Stimulated activated CD8-positive, alpha-beta memory T cell treated with anti-CD3 and anti-CD28 coated beads, Interleukin-7, amount 100 ng/mL, for 48 hours (primary cell): ENCODE data around the gene C6.
"Not testable (repeated sequence)": the region's sequence is repeated elsewhere in the genome, so short reads cannot be mapped to it uniquely, and the experiment has no call there.

ENCODE experiments used
- DNase-seq, 2 donors: peaks; one replicate each; pipeline ENCODE4 v3.0.0-alpha.2; 2020; ENCODE audit warnings: low read depth in 1 of 2; ENCODE audit errors: extremely low read depth in 1 of 2

Gene C6

GRCh38 chr5:41200506-41200905, 12.8 kb downstream of the C6 start:
- no peak for DNase-seq

- no peak for DNase-seq
These were observed 13.7 kb downstream of the C6 start for GRCh38 chr5:41199660-41200059.

GRCh38 chr5:41196197-41196596, 17.1 kb downstream of the C6 start:
- no peak for DNase-seq

- no peak for DNase-seq
These were observed 18.1 kb downstream of the C6 start for GRCh38 chr5:41195228-41195627.

GRCh38 chr5:41194339-41194738, 19.0 kb downstream of the C6 start:
- no peak for DNase-seq

GRCh38 chr5:41193456-41194205, 19.7 kb downstream of the C6 start:
- DNase-seq: no peak

- no peak for DNase-seq
These were observed 22.1 kb downstream of the C6 start for GRCh38 chr5:41191249-41191648.

- DNase-seq: no peak
These were observed 27.2 kb downstream of the C6 start for GRCh38 chr5:41186143-41186542.

- not testable (repeated sequence) for DNase-seq
These were observed 30.0 kb downstream of the C6 start for GRCh38 chr5:41183331-41183730.

GRCh38 chr5:41182666-41183065, 30.7 kb downstream of the C6 start:
- DNase-seq: no peak

- no peak for DNase-seq
These were observed 31.4 kb downstream of the C6 start for GRCh38 chr5:41181691-41182564.

GRCh38 chr5:41176952-41177351, 36.4 kb downstream of the C6 start:
- no peak for DNase-seq

GRCh38 chr5:41172012-41172411, 41.3 kb downstream of the C6 start:
- no peak for DNase-seq

GRCh38 chr5:41161271-41161670, 52.1 kb downstream of the C6 start:
- no peak for DNase-seq

GRCh38 chr5:41157272-41157894, 55.9 kb downstream of the C6 start:
- DNase-seq: no peak

- DNase-seq: no peak
These were observed 56.6 kb downstream of the C6 start for GRCh38 chr5:41156739-41157138.

GRCh38 chr5:41154491-41154890, 58.8 kb downstream of the C6 start:
- DNase-seq: no peak

GRCh38 chr5:41151564-41151963, 61.8 kb downstream of the C6 start:
- DNase-seq: no peak

GRCh38 chr5:41148448-41148847, 64.9 kb downstream of the C6 start:
- DNase-seq: no peak

- no peak for DNase-seq
These were observed 68.0 kb downstream of the C6 start for GRCh38 chr5:41145306-41145705.

- no peak for DNase-seq
These were observed 70.0 kb downstream of the C6 start for GRCh38 chr5:41143131-41143901.
